GM10266 (cell line): ENCODE results near the gene KCNQ5.

Experiments used
- DNase-seq: peaks from one replicate; pipeline ENCODE4 v3.0.0; 2012; ENCODE audit errors: extremely low spot score
- TF ChIP-seq, protein P1 (sequence below): IDR thresholded peaks from 2 replicates; pipeline ENCODE4 v1.5.1; 2012; ENCODE audit warnings: mild to moderate bottlenecking, low read depth; ENCODE audit not compliant: control insufficient read depth, insufficient read depth; ENCODE audit errors: missing control alignments

Gene KCNQ5

DNA sequence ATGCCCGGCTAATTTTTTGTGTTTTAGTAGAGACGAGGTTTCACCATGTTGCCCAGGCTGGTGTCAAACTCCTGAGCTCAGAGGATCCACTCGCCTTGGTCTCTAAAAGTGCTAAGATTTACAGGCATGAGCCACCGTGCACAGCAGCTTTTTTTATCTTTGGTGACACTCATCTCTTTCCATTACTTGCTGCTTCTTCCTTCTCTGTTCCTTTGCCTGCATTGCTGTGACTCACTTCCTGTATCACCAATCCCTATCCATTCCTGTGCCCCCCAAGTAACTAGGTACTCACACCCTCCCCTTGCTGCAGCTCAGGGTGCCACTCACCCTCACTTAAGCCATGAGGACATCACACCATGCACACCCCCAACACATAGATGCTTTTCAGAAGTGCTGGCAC lies 578.9 kb downstream of the KCNQ5 start:
- no peak for DNase-seq
- TF ChIP-seq, protein P1, sequence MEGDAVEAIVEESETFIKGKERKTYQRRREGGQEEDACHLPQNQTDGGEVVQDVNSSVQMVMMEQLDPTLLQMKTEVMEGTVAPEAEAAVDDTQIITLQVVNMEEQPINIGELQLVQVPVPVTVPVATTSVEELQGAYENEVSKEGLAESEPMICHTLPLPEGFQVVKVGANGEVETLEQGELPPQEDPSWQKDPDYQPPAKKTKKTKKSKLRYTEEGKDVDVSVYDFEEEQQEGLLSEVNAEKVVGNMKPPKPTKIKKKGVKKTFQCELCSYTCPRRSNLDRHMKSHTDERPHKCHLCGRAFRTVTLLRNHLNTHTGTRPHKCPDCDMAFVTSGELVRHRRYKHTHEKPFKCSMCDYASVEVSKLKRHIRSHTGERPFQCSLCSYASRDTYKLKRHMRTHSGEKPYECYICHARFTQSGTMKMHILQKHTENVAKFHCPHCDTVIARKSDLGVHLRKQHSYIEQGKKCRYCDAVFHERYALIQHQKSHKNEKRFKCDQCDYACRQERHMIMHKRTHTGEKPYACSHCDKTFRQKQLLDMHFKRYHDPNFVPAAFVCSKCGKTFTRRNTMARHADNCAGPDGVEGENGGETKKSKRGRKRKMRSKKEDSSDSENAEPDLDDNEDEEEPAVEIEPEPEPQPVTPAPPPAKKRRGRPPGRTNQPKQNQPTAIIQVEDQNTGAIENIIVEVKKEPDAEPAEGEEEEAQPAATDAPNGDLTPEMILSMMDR = no peak

DNA sequence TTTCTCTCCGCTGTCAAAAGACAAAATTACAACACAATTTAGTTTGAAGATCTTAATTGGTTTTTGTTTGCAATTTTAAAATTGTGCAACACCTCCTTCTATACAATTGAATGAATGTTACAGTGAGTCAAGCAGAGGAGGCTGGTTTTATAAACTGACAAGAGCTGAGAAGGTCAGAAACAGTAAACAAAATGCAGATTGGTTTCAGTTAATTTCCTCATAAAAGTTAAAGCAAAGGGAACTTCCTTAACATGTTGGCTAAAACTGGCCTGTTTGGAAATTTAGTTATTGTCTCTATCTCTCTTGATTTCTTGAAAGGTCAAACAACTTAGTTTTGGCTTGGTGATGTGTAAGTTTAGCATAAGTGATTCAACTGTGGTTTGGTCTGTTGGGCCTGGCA lies 581.2 kb downstream of the KCNQ5 start:
- no peak for DNase-seq
- TF ChIP-seq, protein P1 = no peak

DNA sequence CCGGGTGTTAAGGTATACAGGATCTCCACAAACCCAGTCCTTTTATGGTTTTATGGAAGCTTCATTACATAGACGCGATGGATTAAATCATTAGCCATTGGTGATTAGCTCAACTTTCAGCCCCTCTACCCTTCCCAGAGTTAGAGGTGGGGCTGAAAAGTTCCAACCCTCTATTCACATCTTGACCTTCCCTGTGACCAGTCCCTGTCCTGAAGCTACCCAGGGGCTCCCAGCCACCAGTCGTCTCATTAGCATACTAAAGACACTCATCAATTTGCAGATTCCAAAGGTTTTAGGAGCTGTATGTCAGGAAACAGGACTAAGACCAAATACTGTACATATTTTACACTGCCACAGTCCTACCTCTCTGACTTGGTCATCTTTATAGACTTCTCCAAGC lies 582.4 kb downstream of the KCNQ5 start:
- TF ChIP-seq, protein P1 = no peak
- no peak for DNase-seq

DNA sequence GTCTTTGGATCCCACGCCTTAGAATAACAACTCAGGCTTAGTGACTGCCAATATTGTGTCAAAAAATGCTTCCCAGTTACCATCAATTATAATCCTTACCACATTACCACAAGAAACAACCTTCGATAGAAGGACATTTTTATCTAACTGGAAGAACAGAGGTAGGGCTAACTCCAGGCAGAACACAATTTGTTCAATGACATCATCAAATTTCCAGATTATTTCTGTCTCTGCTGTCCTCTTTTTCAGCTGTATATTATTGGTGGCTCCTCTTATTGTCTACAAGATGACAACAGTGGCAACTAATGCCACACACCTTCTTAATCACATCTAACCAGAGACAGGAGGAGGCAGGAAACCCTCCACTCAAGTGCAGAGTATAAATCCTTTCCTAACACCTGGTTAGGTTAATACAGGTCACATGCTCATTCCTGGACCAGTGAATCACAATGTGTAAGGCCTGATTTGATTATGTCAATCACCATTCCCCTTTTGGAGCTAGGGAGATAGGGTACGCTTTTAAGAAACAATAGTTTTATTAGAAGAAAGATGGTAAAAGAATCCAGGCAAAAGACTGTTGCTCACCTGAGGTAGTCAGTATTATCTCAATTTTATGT lies 585.5 kb downstream of the KCNQ5 start:
- no peak for DNase-seq
- TF ChIP-seq, protein P1 = no peak

DNA sequence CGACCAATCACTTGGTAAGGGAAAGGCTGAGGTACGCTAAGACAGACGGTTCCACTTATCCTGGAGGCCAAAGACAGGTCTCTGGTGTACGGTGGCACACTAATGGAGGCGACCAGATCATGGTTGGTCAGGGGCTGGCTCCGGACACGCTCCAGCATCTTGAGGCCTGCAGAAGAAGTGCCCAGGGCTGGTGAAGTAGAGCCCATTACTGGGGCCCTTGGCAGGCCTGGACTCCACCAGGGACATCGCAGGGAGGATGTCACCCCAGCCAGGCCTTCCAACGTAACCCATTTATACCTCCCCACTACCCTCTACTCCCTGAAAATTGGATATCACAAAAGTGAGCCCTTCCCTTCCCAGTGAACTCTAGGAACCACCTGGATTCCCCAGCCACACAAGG lies 587.3 kb downstream of the KCNQ5 start:
- TF ChIP-seq, protein P1 = no peak
- DNase-seq = no peak

DNA sequence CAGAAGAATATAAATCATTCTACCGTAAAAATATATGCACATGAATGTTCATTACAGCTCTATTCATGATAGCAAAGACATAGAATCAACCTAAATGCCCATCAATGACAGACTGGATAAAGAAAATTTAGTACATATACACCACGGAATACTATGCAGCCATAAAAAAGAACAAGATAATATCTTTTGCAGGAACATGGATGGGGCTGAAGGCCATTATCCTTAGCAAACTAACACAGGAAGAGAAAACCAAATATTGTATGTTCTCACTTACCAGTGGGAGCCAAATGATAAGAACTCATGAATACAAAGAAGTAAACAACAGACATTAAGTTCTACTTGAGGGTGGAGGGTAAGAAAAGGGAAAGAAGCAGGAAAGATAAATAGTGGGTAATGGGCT lies 595.0 kb downstream of the KCNQ5 start:
- no peak for DNase-seq
- TF ChIP-seq, protein P1 = no peak

DNA sequence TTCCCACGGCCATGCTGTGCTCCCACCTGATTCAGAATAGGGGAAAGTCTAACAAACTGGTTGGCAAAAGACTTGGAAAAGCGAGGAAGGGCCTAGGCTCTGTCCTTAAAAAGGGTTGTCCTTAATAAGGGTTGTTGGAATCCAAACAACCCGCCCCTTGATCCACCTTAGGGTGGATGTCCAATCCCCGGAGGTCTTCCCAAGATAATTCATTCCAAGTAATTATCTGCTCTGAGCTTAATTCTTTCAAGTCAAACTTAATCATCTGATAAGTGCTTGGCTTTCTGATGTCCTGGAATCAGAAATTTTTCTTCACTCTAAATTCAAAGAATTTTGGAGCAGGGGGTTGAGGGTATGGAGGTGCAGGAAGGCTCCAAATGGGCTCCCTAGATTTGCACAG lies 603.5 kb downstream of the KCNQ5 start, which contains the start of gene KHDC1L:
KHDC1L (minus strand) TSS at position 101 of the 400 bp plus-strand sequence; CDS start at position 13, 88 bp downstream.
- TF ChIP-seq, protein P1 = no peak
- no peak for DNase-seq
